GM19035 (cell line): ENCODE measurements around the gene BCR.

Source experiments
- ATAC-seq: cut with Tn5 transposase; IDR thresholded peaks from one replicate; pipeline ENCODE4 v1.9.1; 2021; ENCODE audit not compliant: unreplicated experiment

BCR gene

DNA sequence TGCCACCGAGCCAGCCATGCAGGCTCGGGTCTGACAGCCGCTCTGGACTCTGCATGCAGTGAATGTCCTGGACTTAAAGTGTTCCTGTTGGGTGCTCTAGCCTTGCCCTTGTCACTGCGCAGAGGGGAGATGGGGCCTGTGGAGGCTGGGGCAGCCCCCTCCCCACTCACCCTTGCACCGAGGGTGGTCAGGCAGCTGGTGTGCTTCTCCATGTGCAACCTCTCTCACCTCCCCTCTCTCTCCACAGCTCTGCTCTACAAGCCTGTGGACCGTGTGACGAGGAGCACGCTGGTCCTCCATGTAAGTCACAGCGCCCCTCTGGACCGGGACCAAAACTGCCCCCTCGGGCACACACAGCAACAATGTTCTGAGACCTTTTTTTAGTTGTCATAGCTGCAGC, 92.5 kb downstream of the BCR start:
- ATAC-seq: no peak

DNA sequence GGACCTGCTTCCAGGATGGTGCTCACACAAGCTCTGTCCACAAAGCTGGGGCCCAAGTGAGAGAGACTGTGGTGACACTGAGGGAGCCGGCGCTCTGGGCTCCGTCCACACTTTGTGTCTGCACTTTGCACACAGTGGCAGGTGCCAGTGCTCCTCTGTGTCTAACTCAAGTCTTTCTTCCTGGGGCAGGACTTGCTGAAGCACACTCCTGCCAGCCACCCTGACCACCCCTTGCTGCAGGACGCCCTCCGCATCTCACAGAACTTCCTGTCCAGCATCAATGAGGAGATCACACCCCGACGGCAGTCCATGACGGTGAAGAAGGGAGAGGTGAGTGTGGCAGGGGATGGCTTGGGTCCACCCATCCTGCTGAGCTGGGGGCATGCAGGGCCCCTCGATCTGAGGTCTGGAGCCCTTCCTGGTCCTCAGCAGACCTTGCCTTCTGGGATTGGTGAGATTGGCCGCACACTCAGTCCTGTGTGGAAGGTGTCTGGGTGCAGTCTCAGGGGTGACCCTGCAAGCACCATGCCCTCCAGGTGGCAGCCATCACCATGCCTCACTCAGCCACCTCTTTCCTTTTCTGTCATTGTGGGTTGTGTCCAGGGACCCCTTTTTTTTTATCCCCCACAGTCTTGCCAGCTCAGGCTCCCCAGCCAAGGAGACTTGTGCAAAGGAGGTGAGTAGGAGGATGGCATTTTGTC, 93.3 kb downstream of the BCR start:
- ATAC-seq: no peak

DNA sequence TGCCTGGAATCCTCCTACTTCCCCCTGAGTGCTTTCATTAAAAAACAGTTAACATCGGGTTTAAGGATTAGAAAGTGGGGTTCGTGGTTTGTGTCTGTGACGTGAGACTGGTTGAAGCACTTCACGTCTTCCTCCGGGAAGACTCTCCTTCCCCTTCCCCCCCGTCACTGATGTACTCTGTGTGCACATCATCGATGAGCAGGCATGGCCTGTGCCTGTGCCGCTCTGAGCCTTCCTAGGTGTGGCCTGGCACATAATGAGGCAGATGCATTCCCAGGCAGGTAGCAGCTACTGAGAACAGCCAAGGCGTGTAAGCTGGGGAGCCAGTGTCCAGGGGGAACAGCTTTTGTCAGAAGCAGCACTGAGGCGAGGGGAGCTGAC, 93.8 kb downstream of the BCR start:
- ATAC-seq: no peak

DNA sequence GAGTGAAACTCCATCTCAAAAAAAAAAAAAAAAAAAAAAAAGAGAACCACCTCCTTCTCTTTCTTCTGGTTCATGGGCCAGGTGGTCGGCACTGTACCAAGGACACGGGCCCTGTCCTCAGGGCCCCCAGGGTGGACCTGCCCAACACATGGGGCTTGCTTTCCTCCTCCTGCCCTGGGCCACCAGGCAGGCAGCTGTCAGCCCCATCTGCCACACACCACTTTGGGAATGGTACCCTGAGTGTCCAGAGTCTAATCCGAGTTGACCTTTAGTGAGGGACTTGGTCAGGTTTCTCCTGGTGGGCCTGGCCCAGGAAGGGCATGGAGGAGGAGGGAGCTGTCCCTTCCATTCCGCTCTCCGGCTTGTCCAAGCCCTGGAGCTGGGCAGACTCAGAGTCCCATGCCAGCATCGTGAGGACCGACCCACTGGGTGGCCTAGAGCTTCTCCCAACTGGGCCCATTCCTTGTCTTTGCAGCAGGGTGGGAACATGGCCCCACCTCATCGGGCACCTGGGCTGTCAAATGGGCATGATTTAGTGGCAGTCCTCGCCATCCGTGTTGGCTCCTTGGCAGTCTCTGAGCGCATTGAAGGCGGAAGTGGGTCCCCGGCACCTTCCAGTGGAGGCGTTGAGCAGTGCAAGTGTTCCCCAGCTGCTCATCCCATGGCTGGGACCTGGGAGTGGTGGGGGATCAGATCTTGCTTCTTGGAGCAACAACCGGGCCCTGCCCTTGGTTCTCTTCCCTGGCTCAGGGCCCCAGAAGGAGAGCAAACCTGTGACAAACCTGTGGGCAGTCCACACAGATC, 94.8 kb downstream of the BCR start:
- no peak for ATAC-seq

DNA sequence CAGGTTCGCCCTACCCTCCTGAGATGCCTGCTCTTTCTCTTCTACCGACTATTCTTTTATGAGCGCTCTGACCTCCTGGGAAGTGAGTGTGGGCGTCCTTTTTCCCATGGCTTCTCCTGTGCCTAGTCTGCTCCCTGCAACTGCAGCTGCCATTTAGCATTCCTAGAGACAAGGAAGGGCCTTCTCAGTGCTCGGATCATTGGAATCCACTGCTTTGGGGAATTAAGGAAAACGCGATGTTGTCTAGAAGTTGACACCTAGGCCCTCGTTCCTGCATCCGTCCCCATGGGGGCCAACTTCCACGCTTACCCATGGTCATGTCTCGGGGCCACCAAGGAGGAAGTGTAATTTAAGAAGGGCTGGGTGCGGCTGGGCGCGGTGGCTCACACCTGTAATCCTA, 95.4 kb downstream of the BCR start:
- ATAC-seq: no peak

DNA sequence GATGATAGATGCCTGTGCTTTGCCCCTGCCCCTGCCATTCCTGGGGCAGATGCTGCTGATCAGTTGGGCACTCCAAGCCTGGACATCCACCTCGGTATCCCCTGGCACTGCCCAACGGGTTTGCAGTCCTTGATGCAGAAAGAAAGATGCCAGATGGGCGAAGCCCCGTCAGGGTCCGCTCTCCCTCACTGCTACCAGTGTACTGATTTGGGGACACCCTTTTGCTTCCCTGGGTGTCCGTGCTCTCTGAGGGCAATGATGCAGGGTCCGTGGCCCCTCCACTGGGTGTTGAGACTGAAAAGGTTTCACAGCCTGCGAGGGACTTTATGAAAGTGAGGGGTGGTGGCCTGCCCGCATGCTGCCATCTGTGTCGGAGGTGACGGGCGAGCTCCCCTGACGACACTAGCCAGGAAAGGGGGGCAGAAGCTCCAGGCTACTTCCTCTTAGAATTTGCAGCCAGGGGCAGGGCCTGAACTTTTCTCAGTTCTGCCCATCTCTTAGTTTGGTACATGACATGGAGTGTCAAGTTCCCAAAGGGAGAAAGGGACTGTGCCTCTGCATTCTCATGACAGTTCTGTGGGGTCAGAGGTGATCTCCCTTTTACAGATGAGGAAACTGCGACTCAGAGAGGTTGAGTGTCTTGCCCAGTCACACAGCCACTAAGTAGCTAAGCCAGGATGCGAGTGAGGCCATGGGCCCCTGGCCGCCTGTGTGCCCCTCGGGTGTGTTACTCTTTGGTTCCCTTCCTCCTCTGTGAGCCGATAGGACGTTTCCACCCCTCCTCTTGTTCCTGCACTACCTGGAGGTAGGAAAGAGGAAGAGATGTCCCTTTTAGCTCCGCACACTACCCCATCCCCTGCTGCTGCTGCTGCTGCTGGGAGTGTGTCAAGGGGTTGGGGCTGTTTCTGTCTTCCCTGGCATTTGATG, 96.6 kb downstream of the BCR start:
- ATAC-seq: no peak

DNA sequence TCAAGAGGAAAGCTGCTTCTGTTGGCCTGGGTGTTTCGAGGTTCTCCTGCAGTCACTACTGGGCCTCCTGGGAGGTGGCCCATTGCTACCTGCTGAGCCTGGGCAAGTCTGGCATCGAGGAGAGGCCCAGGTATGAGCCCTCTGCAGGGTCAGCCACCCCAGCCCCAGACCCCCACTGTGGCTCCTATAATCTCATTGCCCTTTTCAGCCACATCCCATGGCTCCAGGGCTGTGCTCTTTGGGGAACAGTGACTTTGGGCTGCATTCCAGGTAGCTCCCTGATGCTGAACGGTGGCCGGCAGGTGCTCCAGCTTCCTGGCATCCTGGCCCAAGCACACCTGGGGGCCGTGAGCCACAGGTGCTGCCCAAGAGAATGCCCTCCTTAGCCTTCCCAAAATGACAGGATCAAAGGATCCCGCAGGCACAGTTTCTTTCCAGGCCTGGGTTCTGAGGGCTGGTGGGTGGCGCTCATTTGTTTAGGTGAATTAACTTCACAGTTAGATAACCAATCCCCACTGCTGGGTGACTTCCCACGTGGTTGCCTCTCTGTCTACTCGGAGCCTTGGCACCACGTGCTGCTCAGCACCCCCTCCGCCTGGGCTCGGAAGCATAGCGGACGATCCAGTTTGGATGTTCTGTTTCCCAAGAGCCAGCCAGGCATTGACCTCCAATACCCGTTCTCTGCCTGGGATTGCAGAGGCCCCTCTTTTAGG, 97.4 kb downstream of the BCR start:
- ATAC-seq: no peak

DNA sequence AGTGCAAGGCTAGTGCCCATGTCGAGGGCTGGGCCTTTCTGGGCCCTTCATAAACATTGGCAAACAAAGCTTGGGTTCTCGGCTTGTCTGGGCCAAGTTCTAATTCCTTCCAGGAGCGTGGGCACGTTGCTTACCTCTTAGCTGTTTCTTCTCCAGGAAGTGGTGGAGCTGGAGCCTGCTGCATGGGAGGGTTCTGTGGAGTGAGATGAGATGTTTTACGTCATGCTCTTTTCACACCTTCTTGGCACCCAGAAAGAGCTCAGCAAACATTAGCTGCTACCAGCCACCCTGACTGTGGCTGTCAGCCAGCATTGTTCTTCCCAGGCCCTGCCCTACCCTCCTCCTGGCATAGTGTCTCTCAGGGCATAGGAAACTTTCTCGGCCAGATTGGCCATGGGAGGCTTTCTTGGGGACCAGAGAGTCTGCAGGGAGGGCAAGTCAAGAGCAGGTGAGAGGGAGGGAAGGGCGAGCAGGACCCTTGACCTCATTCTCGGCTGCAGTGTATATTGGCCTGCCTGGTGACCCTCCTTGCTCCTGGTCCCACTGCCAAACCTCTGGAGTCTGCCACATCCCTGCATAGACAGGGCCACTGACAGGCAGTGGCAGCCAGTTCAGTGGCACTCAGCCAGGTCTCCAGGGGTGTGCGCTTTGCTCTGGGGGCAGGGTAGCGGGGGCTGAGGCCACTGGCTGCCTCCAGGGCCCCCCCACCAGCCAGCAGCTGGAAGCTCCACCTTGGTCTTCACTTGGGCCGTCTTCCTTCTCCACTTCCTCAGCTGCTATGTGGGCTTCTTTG, 98.8 kb downstream of the BCR start:
- ATAC-seq: no peak

DNA sequence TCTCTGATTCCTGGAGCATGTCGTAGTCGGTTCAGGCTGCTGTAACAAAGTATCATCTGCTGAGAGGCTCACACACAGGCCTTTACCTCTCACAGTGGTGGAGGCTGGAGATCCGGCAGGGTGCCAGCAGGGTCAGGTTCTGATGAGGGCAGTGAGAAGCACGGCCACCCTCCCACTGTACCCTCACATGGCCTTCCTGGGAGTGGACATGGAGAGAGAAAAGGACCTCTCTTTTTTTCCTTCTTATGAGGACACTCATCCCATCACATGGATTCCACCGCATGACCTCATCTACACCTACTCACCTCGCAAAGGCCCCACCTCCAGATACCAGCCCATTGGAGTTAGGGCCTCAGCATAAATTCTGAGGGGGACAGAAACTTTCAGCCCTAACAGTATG, 99.5 kb downstream of the BCR start:
- ATAC-seq: no peak

DNA sequence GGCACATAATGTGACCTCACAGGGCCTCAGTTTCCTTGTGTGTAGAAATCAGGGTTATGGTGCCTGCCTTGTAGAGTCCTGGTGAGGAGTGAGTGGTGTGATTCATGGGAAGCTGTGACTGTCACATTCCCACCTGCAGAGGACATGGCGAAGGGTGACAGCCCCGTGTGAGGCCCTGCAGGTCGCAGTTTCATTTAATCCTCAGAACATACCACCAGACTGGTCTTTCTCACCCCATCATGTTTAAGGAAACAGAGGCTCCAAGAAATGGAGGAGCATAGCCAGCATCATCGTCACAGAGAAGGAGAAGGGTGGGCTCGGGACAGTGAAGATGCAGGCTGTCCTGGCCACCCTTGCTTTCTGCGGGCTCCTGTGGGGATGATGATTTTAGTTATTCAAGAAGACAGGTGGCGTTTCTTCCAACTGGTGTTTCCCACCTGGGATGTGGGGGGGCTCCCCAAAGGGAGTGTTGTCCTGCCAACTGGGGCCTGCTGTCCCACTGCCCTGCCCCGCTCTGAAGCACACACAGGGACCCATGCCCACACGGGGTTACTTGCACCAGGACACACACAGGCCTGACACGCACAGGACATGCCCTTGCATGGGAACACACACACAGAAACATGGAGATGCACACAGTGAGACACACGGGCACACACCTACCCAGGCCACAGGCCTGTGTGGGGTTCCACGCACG, 100.2 kb downstream of the BCR start:
- ATAC-seq: no peak

DNA sequence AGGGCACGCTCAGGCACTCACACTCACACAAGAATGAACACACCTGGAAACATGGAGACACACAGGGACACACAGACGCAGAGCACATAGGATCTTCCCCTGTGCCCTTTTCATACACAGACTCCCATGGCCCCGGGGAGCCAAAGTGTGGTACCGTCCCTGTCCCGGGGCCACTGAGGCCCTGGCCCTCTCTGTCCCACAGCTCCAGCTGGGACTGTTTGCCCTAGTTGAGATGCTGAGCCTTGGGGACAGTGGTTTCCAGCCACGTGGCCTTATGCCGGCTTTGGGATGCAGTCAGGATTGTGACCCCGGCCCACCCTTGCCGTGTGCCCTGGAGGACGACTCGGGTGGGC, 100.7 kb downstream of the BCR start:
- no peak for ATAC-seq

DNA sequence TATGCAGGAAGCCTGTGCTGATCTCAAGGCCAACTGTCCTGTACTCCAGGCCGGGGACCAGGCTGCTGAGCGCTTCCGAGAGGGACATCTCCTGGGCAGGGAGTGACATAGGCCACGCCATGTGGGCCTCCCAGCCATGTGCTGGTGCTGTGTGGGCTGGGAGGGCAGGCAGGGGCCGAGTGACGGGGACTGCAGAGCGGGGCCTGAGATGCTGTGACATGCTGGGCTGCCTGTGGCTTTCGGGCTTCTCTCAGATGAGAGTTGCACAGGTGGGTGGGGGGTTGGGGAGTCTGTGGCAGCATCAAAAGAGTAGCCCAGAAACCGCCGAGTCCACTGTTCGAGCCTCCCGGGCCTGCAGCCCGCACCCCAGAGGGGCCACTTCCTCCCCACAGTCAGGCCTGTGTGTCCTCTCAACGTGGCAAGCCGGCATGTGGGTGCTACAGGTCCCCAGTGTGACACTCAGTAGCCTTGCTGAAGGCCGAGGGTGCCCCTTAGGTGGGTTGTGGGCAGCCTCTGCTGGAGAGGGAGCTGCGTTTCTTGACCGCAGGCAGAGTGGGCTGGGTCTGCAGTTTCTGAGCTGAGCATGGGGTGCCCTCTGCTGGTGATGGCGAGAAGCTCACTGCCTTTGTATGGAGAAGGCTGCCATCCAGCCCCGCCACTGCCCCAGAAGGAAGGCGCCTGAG, 101.2 kb downstream of the BCR start:
- ATAC-seq: no peak

DNA sequence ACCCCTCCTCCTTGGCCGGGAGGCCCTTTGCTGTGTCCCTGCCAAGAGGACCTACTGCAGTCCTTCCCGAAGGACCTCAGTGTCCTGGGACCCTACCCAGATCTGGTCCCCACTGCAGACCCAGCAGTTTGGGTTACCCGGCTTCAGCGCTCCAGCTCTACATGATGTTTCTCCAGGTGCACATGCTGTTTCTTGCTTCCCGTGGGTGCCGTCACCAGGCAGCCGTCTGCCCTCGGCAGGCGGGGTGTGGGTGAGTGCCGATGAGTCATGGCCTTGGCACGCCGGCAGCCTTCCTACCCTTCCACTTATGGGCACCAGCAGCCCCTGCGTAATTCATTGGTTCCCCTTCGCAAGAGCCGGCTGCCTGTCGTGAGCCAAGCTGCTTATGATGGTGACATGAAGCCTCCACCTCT, 101.8 kb downstream of the BCR start:
- ATAC-seq: no peak

DNA sequence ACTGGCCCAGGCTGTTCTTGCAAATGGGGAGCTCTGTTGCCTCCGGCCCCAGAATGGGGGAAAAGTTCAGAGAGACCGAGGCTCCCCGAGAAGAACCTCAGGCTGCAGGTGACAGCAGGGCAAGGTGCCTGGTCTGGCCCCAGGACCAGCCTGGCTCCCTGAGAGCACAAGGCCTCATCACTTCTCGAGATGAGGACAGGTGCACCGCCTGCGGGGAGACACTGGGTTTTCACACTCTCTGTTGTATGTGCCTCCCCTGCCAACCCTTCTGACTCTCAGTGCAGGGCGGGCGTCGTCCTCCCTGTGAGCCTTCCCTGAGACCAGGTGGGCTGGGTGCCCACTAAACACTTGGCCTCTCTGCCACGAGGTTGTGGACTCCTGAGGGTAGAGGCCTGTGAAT, 102.2 kb downstream of the BCR start:
- no peak for ATAC-seq

DNA sequence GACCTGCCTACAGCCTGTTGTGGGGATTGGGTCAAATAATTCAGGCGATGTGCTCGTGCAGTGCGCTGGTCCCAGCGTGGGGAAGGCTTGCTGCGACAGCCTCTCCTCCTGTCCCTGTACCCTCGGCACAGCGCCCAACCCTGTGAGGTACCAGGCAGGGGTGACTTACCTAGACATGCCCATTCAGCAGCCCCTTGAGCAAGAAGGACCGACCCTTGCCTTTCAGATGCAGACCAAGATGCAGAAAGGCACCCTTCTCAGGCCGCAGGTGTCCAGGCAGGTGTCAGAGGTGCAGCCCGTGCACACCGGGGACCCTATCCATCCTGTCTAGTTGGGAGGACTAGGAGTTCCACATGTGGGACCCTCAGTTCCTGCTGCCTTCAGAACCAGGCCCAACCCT, 102.7 kb downstream of the BCR start:
- no peak for ATAC-seq

DNA sequence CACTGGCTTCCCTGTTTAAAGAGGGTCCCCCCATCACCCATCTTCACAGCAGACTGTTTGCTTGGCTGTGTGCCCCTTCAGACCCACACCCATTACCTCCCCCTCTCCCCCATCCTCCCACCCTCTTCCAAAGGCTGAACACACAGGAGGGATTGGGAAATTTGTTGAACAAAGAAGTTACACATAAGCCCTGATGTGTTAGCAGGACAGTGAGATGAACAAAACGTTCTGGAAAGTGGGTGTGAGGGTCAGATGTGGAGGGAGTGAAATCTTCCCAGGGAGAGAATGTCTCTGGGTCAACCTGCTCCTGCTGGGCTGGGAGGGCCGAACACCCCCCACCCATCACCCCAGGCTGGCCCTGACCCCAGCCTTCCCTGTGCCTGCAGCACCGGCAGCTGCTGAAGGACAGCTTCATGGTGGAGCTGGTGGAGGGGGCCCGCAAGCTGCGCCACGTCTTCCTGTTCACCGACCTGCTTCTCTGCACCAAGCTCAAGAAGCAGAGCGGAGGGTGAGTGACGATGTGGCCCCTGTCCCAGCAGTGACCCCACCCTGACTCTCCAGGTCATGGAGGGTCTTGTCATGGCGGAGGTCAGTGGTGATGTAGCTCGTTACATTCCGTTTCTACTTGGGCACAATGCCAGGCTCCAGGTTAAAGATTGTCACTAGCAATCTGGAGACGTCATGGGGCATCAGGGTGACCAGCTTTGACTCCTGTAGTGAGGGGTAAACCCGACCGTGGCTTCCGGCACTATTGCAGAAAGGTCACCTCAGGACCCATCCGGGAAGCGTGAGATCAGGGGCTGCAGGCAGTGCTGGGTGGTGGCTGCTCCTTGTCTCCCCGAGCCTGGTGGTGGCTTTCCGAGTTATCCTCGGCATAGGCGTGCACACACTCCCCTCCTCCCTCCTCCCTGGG, 103.5 kb downstream of the BCR start:
- ATAC-seq: no peak

DNA sequence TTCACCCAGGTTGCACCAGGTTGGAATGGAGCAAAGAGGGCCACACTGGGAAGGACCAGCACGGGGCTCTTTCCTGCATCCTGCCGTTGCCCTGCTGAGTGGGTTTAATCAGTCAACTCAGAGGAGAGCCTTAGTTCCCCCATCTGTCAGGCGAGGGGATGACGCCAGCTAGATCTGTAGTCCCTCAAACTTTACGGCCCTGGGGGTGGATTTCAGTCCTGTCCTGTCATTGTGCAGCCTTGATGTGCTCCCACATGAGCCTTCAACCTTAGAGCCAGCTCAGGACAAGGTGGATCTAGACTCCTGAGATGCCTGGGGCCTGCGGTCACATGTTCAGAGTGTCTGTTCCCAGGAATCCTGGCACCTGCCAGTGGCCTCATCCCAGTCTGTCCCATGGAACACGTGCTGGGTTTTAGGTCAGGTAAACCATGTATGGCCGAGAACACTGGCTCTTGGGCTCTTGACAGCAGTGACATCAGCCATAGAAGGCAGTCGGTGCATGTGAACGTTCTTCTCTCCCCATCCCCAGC, 104.3 kb downstream of the BCR start:
- no peak for ATAC-seq

DNA sequence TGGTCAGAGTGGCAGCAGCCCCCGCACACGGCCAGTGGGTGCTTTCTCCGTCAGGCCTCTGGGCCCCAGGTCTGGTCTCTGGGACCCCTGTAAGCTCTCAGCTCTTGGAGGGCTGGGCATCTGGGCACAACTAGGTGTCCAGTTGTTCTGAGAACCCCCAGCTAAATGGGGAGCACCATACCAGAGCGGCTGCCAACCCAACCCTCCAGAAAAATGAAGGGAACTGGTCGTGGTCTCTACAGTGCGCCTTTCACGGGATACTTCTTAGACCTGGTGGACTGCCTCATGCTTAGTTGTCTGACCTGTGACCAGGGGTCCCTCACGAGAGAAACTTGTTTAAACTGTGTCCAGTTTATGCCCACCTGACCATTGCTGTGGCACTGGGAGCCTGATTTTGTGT, 104.9 kb downstream of the BCR start:
- ATAC-seq: no peak
